K562 (cell line): ENCODE results near the gene KCND3.

ENCODE experiments used
- MYNN ChIP-seq, 2 experiments: sonication (generic); formaldehyde crosslinking in 1 of 2; IDR thresholded peaks; 2 replicates each; pipeline versions ENCODE4 v1.5.0 to v1.6.1; 2016 to 2020; ENCODE audit warnings: antibody characterized with exemption in 1 of 2, missing genetic modification reagents in 1 of 2
- ZFP36 ChIP-seq: fragments of 150-350 bp; IDR thresholded peaks from 2 replicates; pipeline ENCODE4 v1.6.1; 2018; ENCODE audit warnings: low read length, low read depth; ENCODE audit not compliant: partially characterized antibody

GRCh38 chr1:111739925-111740765 is 249.3 kb downstream of the KCND3 start:
- no peak for TF ChIP-seq ZFP36
- TF ChIP-seq MYNN (IDR thresholded peaks at IDR 0.05) = no peak
- no peak for TF ChIP-seq MYNN (CRISPR knock-in tag; IDR thresholded peaks at IDR 0.05)
